22Rv1 (cell line): Measurements from ENCODE around the gene HTR2C.

Experiments
- CTCF ChIP-seq: fragments of 450-650 bp; IDR thresholded peaks from 2 replicates; pipeline ENCODE4 v1.5.1; 2017; ENCODE audit warnings: mild to moderate bottlenecking
- ZFX ChIP-seq: fragments of 450-650 bp; IDR thresholded peaks from 2 replicates; pipeline ENCODE4 v1.6.1; 2017; ENCODE audit warnings: antibody characterized with exemption, borderline replicate concordance

- TF ChIP-seq CTCF (no peak), ZFX (no peak)
Observed at GRCh38 chrX:114712466-114712865, 128.6 kb downstream of the HTR2C start.
